Activated CD4-positive, alpha-beta T cell treated with anti-CD3 and anti-CD28 coated beads for 24 hours (primary cell): ENCODE data around the gene ZNF780B.
"Not testable (repeated sequence)": the region's sequence is repeated elsewhere in the genome, so short reads cannot be mapped to it uniquely, and the experiment has no call there.

Source experiments
- DNase-seq, 2 donors: peaks; one replicate each; pipeline ENCODE4 v3.0.0-alpha.2; 2020; ENCODE audit warnings: low read depth in 2 of 2

Gene ZNF780B

DNA sequence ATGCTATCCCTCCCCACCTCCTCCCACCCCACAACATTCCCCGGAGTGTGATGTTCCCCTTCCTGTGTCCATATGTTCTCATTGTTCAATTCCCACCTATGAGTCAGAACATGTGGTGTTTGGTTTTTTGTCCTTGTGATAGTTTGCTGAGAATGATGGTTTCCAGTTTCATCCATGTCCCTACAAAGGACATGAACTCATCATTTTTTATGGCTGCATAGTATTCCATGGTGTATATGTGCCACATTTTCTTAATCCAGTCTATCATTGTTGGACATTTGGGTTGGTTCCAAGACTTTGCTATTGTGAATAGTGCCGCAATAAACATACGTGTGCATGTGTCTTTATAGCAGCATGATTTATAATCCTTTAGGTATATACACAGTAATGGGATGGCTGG lies 18.0 kb downstream of the ZNF780B start:
- DNase-seq = not testable (repeated sequence)

DNA sequence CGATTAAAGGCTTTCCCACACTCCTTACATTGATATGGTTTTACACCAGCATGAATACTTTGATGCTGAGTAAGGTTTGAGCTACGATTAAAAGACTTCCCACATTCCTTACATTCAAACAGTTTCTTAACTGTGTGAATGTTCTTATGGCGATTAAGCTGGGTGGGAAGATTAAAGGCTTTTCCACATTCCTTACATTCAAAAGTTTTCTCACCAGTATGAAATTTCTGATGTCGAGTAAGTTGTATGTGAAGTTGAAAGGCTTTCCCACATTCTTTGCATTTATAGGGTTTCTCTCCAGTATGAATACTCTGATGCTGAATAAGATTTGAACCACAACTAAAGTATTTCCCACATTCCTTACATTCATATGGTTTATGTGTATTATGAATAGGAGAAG lies 20.0 kb downstream of the ZNF780B start:
- no peak for DNase-seq

DNA sequence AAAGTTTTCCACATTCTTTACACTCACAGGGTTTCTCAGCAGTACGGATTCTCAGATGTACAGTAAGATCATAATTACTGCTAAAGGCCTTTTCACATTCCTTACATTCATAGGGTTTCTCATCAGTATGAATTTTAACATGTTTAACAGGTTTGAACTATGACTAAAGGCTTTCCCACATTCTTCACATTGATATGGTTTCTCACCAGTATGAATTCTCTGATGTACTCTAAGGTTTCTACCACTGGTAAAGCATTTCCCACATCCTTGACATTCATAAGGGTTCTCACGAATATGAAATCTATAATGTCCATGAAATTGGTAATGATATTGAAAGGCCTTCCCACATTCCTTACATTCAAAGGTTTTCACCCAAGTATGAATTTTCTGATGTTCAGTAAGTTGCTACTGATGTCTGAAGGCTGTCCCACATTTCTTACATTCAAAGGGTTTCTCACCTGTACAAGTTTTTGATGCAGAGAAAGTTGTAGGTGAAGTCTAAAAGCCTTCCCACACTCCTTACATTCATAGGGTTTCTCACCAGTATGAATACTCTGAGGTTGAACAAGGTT lies 22.0 kb downstream of the ZNF780B start:
- DNase-seq = no peak

DNA sequence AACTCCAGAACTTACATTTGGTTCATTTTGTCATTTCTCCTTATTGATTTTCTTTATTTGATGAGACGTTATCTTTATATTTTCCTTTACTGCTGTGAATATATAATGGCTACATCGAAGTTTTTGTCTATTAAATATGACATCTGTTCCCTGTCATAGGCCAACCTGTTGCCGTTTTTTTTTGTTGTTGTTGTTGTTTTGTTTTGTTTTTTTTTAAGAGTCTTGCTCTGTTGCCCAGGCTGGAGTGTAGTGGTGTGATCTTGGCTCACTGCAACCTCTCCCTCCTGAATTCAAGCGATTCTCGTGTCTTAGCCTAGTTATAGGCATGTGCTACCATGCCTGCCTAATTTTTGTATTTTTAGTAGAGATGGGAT lies 29.4 kb downstream of the ZNF780B start:
- no peak for DNase-seq

DNA sequence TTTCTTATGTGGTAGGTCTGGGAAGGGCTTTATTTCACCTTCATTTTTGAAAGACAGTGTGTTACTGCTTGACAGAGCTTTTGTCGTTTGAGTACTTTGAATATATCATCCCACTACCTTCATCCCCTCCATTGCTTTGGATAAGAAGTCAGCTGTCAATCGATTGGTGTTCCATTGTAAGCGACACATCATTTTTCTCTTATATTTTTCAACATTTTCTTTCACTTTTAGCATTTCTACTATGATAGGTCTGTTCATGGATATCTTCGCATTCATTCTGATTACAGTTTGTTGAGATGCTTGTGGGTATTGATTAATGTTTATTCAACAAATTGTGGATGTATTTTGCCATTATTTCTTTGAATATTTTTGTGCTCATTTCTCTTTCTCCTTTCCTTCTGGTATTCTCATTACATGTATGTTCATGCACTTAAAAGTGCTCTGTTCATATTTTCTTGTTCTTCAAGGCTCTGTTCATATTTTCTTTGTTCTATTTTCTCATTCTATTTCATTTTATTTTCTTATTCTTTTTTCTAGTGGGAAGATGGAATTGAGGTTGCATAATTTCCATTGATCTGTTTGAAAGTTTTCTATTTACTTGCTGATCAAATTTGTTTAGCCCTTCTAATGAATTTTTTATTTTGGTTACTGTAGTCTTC lies 30.0 kb downstream of the ZNF780B start:
- no peak for DNase-seq

DNA sequence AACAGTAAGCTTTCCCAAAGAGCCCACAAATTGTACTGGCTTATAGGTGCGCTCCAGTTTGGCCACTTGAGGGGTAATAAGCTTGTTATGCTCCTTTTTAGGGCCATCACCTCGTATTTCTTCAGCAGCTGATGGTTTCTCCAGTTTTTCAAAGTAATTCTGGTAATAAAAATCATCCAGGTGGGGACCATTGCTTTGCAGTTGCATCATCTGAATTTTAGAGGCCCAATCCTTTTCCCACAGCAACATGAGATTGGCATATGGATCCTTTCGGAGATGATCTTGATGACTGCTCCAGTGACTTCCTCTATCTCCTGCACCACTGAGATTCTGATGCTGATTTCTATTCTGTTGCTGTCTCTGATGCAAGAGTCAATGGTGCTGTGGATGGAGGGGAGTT lies 32.1 kb downstream of the ZNF780B start:
- DNase-seq = no peak

DNA sequence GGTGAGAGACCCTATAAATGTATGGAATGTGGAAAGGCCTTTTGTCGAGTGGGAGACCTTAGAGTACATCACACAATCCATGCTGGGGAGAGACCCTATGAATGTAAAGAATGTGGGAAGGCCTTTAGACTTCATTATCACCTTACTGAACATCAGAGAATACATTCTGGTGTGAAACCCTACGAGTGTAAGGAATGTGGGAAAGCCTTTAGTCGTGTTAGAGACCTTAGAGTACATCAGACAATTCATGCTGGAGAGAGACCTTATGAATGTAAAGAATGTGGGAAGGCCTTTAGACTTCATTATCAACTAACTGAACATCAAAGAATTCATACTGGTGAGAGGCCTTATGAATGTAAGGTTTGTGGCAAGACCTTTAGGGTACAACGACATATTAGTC lies 42.0 kb downstream of the ZNF780B start:
- DNase-seq = no peak

DNA sequence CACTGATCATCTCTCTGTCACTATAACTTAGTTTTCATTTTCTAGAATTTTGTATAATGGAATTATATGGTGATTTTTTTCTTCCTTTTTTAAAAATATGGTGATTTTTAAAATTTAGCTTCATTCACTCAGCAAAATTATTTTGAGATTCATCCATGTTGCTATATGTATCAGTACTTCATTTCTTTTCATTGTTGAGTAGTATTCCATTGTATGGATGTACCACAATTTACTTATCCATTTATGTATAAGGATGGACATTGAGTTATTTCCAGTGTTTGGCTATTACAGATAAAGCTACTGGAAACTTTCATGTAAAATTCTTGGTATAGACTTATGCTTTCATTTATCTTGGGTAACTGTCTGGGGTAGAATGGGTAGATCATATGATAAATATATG lies 46.4 kb downstream of the ZNF780B start:
- DNase-seq = no peak

DNA sequence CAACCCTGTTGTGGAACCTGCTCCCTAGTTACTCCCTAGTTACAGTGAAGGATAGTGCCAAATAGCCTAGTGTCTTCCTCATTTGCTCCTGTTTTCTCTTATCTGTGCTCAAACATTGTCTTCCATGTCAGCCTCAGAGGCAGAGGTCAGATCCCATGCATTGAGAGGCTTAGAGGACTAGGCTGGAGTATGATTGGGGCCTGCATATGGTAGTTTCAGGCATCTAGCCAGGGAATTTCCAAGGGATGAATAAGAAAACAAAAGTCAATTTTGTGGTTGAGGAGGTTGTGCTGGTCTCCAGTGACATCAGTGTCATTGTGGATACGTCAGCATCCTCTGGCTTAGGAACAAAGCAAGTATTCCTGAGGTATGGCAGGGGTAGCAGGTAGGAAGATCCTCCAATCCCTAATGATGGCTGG lies 49.7 kb downstream of the ZNF780B start:
- DNase-seq = no peak

DNA sequence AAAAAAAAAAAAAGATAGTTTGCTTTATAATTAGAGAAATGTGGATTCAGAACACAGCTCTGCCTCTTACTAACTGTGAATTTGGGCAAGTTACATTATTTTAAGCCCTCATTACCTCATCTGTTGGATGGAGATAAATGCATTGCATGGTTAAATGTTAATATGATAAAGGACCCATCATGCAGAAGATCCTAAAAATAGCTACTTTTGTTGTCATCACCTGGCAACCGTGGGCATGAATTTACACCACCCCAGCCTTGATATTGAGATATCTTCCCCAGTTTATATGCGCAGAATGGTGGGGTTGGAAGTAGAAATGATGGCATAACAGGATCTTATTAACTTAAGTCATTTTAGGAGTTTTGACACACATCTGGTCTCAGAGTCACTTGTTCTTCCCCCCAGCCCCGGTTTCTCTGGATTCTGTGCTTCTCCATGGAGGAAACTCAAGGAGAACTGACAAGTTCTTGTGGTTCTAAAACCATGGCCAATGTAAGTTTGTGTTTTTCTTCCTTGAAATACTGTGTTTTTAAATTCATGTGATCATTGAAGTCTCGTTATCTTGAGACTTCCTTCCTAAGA lies 50.2 kb downstream of the ZNF780B start:
- DNase-seq = no peak

DNA sequence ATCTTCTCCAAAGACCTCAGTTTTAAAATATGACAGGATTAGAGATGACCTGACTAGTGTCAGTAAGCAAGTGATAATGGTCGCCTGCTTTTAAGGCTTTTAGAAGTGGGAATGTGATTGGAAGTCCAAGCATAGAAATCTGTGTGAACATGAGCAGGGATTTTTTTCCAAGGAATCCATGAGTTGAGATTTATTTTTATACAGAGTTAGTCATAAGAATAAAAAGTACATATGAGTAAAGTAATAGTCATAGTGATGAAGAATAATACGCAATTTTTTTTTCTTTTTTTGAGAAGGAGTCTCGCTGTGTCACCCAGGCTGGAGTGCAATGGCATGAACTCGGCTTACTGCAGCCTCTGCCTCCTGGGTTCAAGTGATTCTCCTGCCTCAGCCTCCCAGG lies 57.5 kb downstream of the ZNF780B start:
- no peak for DNase-seq

DNA sequence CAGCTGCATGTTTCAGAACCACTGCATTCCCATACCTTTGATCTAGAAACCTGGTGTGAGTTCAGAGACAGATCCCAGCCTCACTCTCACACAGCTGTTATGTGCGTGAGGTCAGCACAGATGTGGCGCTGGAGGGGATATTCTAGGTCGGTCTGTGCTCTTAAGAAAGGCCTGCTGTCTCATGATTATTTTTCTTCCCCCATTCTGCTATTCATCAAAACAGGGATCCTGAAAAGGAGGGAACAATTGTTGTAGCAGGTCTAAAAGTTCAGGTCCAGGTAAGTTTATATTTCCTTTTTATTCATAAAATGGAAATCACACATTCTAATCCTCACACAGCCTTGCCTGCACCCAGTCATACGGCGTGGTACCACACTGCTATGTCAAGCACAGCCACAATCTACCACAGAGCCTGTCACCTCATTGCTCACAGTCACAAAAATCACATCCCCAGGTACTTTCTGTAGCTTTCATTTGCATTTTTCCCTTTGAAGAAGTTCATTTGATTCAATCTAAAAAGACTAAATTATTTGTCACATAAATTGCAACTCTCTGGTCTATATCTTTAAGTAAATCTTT lies 58.3 kb downstream of the ZNF780B start:
- no peak for DNase-seq

DNA sequence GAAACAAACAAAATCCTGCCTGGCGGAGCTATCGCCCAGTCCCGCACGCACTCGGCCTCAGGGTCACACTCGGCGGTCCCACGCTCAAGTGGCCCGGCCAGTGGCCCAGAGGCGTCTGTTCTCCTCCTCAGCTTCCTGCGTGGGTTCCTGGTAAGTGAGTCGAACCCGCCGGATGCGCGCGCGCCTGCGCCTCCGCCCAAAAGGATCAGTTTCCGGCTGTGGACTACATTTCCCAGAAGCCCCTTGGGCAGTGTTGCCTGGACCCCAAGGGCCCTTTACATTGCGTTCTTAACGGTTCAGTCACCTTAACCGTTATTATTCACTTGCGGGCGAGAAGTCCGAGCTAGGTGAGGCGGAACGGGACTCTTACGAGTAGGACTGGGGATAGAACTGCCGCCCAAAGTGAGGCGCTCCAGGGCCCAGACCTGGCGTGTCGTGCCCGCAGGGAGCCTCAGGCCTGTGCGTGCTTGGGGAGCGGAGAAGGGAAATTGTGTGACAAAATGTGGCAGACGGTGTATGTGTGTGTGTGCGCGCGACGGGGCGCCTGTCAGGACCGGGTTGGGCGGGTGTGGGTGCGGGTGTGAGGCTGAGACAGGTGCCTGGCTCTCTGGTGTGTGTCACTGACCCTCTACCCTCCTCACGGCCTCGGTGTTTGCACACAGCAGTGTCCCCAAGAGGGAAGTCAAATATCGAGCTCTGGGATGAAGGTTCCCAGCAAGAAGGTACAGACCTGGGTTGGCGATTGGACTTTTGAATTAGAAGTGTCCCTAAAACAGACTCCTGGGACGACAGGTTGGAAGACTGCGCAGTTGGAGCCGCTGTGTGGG lies 59.0 kb downstream of the ZNF780B start, which contains the start of gene ZNF546:
ZNF546 (plus strand) TSS at position 250 of the 827 bp plus-strand sequence. CDS start 1,267 bp downstream, outside the sequence.
- DNase-seq = peak; percentile 82 to 83

DNA sequence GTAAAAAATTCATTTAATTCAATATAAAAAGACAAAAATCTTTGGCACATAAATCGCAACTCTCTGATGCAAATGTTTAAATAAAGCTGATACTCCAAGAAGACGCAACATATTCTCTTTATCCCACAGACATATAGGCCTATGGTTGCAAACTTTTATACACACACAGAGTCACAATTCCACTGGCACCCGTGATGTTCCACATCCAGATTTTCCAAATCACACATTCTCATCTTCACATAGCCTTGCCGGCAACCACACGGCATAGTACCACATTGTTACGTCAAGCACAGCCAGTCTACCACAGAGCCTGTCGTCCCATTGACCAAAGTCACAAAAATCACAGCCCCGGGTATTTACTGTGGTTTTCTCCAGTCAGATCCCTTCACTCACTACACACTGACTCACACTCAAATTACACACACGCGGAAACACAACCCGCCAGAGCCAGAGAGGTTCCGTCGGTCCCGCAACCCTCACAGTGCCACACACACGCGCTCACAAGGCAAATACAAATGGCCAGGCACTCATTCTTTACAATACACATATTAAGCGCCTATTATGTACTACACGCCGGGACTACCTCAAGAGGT lies 59.7 kb downstream of the ZNF780B start:
- peak in 1 of 2 donors; percentile 6 for DNase-seq

DNA sequence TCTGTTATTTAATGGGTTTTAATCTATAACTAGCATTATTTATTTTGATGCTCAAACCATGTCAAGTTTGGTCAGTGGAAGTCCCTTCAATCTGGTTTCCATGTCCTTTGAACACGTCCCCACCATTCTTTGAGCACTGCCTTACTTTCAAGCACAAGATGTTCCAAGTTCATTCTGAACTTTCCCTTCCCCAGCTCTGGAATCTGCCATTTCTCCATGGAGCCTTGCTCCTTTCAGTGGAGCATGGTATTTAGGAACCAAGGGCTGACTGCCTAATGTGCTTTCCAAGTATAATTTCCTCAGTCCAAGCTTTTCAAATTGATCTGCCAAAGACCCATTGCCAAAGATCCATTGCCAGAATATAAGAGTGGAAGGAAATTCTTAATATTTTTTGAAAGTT lies 60.2 kb downstream of the ZNF780B start:
- no peak for DNase-seq

DNA sequence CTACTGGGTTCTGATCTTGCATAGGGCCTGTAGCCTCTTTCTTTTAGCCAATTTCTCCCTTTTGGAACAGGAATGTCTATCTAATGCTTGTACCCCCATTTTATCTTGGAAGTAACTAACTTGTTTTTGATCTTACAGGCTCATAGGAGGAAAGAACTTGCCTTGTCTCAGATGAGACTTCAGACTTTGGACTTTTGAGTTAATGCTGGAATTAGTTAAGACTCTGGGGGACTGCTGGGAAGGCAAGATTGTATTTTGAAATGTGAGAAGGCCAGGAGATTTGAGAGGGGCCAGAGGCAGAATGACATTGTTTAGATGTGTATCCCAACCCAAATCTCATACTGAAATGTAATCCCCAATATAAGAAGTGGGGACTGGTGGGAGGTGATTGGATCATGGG lies 61.7 kb downstream of the ZNF780B start:
- no peak for DNase-seq

DNA sequence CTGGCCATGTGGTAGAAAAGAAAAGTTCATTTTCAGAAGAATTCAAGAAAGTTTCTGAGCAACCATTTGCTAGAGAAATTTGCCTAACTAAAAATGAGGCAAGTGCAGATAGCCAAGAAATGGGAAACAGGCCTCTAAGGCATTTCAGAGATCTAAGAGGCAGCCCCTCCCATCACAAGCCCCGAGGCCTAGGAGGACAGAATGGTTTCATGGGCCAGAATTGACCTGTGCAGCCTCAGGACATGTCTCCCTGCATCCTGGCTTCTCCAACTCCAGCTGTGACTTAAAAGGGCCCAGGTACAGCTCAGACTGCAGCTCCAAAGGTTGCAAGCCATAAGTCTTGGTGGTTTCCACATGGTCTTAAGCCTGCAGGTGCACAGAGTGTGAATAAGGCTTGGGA lies 62.4 kb downstream of the ZNF780B start:
- no peak for DNase-seq

DNA sequence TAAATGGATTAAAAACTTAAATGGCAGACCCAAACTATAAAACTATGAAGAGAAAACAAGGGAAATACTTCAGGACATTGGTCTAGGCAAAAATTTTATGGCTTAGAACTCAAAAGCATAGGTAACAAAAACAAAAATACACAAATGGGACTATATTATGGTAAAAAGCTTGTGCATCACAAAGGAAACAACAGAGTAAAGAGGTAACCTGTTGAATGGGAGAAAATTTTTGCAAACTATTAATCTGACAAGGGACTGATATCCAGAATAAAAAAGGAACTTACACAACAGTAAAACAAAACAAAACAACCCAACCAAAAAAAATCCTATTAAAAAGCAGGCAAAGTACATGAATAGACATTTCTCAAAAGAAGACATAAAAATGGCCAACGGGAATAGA lies 68.4 kb downstream of the ZNF780B start:
- DNase-seq = no peak

DNA sequence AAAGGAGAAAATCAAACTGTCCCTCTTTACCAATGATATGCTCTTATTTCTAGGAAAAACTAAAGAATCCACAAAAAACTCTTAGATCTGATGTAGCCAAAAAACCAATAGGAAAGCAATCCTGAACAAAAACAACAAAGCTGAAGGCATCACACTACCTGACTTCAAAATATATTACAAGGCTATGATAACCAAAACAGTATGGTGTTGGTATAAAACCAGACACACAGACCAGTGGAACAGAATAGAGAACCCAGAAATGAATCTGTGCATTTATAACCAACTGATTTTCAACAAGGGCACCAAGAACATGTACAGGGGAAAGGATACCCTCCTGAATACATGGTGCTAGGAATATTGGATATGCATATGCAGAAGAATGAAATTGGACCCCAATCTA lies 68.9 kb downstream of the ZNF780B start:
- no peak for DNase-seq

DNA sequence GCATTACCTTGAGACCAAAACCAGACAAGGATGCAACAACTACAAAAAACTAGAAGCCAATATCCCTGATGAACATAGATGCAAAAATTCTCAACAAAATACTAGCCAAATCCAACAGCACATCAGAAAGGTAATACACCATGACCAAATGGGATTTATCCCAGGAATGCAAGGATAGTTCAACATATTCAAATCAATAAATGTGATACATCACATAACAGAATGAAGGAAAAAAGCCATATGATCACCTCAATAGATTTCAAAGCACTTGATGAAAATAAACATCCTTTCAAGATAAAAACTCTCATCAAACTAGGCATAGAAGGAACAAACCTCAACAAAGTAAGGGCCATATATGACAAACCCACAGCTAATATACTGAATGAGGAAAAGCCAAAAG lies 69.4 kb downstream of the ZNF780B start:
- no peak for DNase-seq

DNA sequence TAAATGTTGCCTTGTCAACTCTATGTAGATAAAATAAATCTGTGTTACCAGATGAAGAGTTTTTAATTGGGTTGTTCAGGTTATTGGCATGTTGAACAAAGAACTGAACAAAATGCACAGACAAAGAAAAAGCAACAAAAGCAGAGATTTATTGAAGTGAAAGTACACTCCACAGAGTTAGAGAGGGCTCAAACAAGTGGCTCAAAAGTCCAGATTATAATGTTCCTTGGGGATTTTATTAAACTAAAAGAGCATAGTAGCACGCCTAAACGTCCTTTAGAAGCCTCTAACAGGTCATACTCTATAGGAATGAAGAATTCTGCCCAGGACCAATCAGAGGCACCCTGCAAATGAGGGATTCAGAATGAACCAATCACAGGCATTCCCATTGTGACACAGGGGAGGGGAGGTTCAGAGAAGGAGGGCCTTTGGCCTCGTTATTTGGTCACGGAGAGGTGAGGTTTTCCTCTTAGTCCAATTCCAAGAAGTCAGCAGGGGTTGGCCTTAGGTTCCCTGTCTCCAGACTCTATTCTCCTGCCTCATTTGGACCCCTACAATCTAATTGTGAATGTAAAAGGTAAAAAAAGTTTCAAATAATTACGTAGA lies 72.2 kb downstream of the ZNF780B start:
- DNase-seq = no peak
